CD4-positive, alpha-beta memory T cell (primary cell): ENCODE measurements around the gene ALG3. TPM values are rescaled to one million over a fixed set of nuclear protein-coding genes. Genes with fewer than 3 reads are reported as not detected.
"Not testable (repeated sequence)": the region's sequence is repeated elsewhere in the genome, so short reads cannot be mapped to it uniquely, and the experiment has no call there.

Experiments used
- CTCF ChIA-PET: fragments of 350-600 bp; sonication (Branson Sonifier 250); formaldehyde crosslinking; loops from one replicate; lab custom pipeline; 2021; ENCODE audit warnings: inconsistent platforms; ENCODE audit not compliant: partially characterized antibody; lab: Charles Lee
- POLR2A ChIA-PET: fragments of 350-600 bp; sonication (Branson Sonifier 250); formaldehyde crosslinking; loops from one replicate; lab custom pipeline; 2021; ENCODE audit not compliant: partially characterized antibody; lab: Charles Lee
- DNase-seq, 5 donors: peaks; one replicate each; pipeline versions ENCODE4 v3.0.0 to v3.0.0-alpha.2; 2020 to 2022; ENCODE audit warnings: mixed read lengths in 1 of 5
- H3K27ac ChIP-seq: one replicate; pipeline ENCODE4 v1.7.0; 2013; ENCODE audit warnings: low read depth, low read length
- H3K27me3 ChIP-seq: 2 replicates; pipeline ENCODE4 v1.7.0; 2013; ENCODE audit warnings: mild to moderate bottlenecking, low read length, moderate library complexity; ENCODE audit not compliant: insufficient read depth
- H3K36me3 ChIP-seq: 2 replicates; pipeline ENCODE4 v1.7.0; 2013; ENCODE audit warnings: mild to moderate bottlenecking, low read length, moderate library complexity; ENCODE audit not compliant: insufficient read depth
- H3K4me1 ChIP-seq: 2 replicates; pipeline ENCODE4 v1.7.0; 2013; ENCODE audit warnings: mild to moderate bottlenecking, low read length, moderate library complexity; ENCODE audit not compliant: insufficient read depth
- H3K4me3 ChIP-seq, 2 donors: one replicate each; pipeline ENCODE4 v1.7.0; 2013; ENCODE audit warnings: low read length in 2 of 2, mild to moderate bottlenecking in 1 of 2
- H3K9me3 ChIP-seq, 2 donors: one replicate each; pipeline ENCODE4 v1.7.0; 2013; ENCODE audit warnings: low read length in 2 of 2, control low read depth in 1 of 2; ENCODE audit not compliant: control insufficient read depth in 1 of 2
- H3K27ac Mint-ChIP-seq, 7 donors: one replicate each; pipeline ENCODE4 v1.8.0; 2020 to 2021; ENCODE audit warnings: mixed read lengths in 7 of 7, mild to moderate bottlenecking in 6 of 7, inconsistent platforms in 3 of 7, moderate library complexity in 3 of 7
- H3K27me3 Mint-ChIP-seq, 2 donors: one replicate each; pipeline ENCODE4 v1.8.0; 2020 to 2021; ENCODE audit warnings: mixed read lengths in 2 of 2
- H3K36me3 Mint-ChIP-seq, 2 donors: one replicate each; pipeline ENCODE4 v1.8.0; 2020 to 2021; ENCODE audit warnings: mixed read lengths in 2 of 2, inconsistent platforms in 1 of 2, mild to moderate bottlenecking in 1 of 2
- H3K4me1 Mint-ChIP-seq, 4 donors: one replicate each; pipeline ENCODE4 v1.8.0; 2020 to 2021; ENCODE audit warnings: mixed read lengths in 4 of 4, mild to moderate bottlenecking in 1 of 4
- H3K4me3 Mint-ChIP-seq, 8 donors: one replicate each; pipeline ENCODE4 v1.8.0; 2020 to 2021; ENCODE audit warnings: mixed read lengths in 8 of 8, mild to moderate bottlenecking in 7 of 8, moderate library complexity in 6 of 8, inconsistent platforms in 3 of 8
- H3K9me3 Mint-ChIP-seq, 8 donors: one replicate each; pipeline ENCODE4 v1.8.0; 2020 to 2021; ENCODE audit warnings: mixed read lengths in 8 of 8, mild to moderate bottlenecking in 5 of 8, inconsistent platforms in 3 of 8, moderate library complexity in 1 of 8
- intact Hi-C: fragments of 100-400 bp; cut with micrococcal nuclease; formaldehyde crosslinking; loops from one replicate; pipeline ENCODE4 v1.15.1; 2023
- polyA plus RNA-seq, 2 donors: library from polyadenylated mRNA; unstranded; fragments of 300-500 nt; fragmentation: Illumina TruSeq; gene quantifications; one replicate each; pipeline ENCODE4 v1.2.3, GENCODE V29; 2021
- total RNA-seq, 2 experiments: library from RNA; stranded (reverse); gene quantifications; one replicate each; pipeline ENCODE4 v1.2.3, GENCODE V29; 2021

The ALG3 gene
- total and polyA plus RNA-seq, 4 experiments from 2014 or later = 37.5 to 67.8 (median 48.5) TPM

GRCh38 chr3:184275381-184275701 lies 26.6 kb upstream of the ALG3 start:
- ChIA-PET POLR2A (no interaction called here), CTCF (no interaction called here)
- intact Hi-C loops = no loop called here
- no peak overlapping the region for H3K27ac Mint-ChIP-seq
- H3K4me3 Mint-ChIP-seq = peak overlapping the region in 4 of 8 donors; percentile 6 to 54 (median 38)
- peaks cover 0 to 6% (median 5%) of the 10 kb centered on the region in 4 donors for H3K4me1 Mint-ChIP-seq
- Histone ChIP-seq H3K27ac (no peak overlapping the region), H3K4me1 (no peaks in the 10 kb centered on the region), H3K36me3 (no peaks in the 10 kb centered on the region), H3K4me3 (no peak overlapping the region), H3K9me3 (no peaks in the 10 kb centered on the region), H3K27me3 (peaks cover 20% of the 10 kb centered on the region)
- peaks cover 0 to 6% of the 10 kb centered on the region in 2 donors for H3K36me3 Mint-ChIP-seq
- H3K9me3 Mint-ChIP-seq = peaks cover 0 to 2% (median 0%) of the 10 kb centered on the region in 8 donors
- no peak for DNase-seq
- H3K27me3 Mint-ChIP-seq = peaks cover 29 to 43% of the 10 kb centered on the region in 2 donors

- ChIA-PET CTCF (interaction anchor here (0.6 to 1.1 kb wide), 2 partner anchors 12 to 45 kb away, joined by 3 to 5 read pairs; no protein-coding TSS in a partner anchor), POLR2A (no interaction called here)
- Mint-ChIP-seq H3K9me3 (peaks cover 0 to 4% (median 0%) of the 10 kb centered on the region in 8 donors), H3K27ac (no peak overlapping the region), H3K27me3 (peaks cover 25 to 35% of the 10 kb centered on the region in 2 donors), H3K4me3 (no peak overlapping the region), H3K4me1 (peaks cover 0 to 6% (median 5%) of the 10 kb centered on the region in 4 donors), H3K36me3 (peaks cover 0 to 6% of the 10 kb centered on the region in 2 donors)
- Histone ChIP-seq H3K36me3 (no peaks in the 10 kb centered on the region), H3K4me1 (no peaks in the 10 kb centered on the region), H3K27me3 (peaks cover 19% of the 10 kb centered on the region), H3K4me3 (no peak overlapping the region), H3K27ac (no peak overlapping the region), H3K9me3 (no peaks in the 10 kb centered on the region)
- intact Hi-C loops = no loop called here
- no peak for DNase-seq
Observed at GRCh38 chr3:184272269-184272668, 23.5 kb upstream of the ALG3 start.

GRCh38 chr3:184267249-184267648 lies 18.5 kb upstream of the ALG3 start:
- H3K36me3 Mint-ChIP-seq, POLR2A ChIA-PET, DNase-seq, H3K27me3 ChIP-seq, CTCF ChIA-PET, H3K4me1 Mint-ChIP-seq, H3K36me3 ChIP-seq, H3K9me3 ChIP-seq, H3K4me3 Mint-ChIP-seq, H3K27ac Mint-ChIP-seq, H3K4me3 ChIP-seq, H3K9me3 Mint-ChIP-seq, intact Hi-C loops, H3K27ac ChIP-seq: not testable (repeated sequence)
- H3K4me1 ChIP-seq = peaks cover 11% of the 10 kb centered on the region
- H3K27me3 Mint-ChIP-seq = peaks cover 8 to 20% of the 10 kb centered on the region in 2 donors

GRCh38 chr3:184262764-184263179 lies 14.0 kb upstream of the ALG3 start:
- H3K9me3 Mint-ChIP-seq = peaks cover 0 to 5% (median 0%) of the 10 kb centered on the region in 8 donors
- intact Hi-C loops = no loop called here
- CTCF ChIA-PET = no interaction called here
- Histone ChIP-seq H3K27me3 (no peaks in the 10 kb centered on the region), H3K4me3 (peak overlapping the region in 1 of 2 donors; percentile 52), H3K27ac (no peak overlapping the region), H3K36me3 (no peaks in the 10 kb centered on the region), H3K9me3 (no peaks in the 10 kb centered on the region), H3K4me1 (peaks cover 25% of the 10 kb centered on the region)
- peak overlapping the region in 7 of 8 donors; percentile 47 to 88 (median 67) for H3K4me3 Mint-ChIP-seq
- no peak for DNase-seq
- peaks cover 14 to 35% (median 18%) of the 10 kb centered on the region in 4 donors for H3K4me1 Mint-ChIP-seq
- peak overlapping the region in 1 of 7 donors; percentile 70 for H3K27ac Mint-ChIP-seq
- peaks cover 0 to 3% of the 10 kb centered on the region in 2 donors for H3K36me3 Mint-ChIP-seq
- H3K27me3 Mint-ChIP-seq = peaks cover 6 to 18% of the 10 kb centered on the region in 2 donors
- POLR2A ChIA-PET = no interaction called here

GRCh38 chr3:184261854-184262763 lies 13.3 kb upstream of the ALG3 start:
- POLR2A ChIA-PET = interaction anchor here (3.6 kb wide), 1 partner anchor 12 kb away, joined by 16 read pairs; the partner anchor contains the start of gene EEF1AKMT4
- peaks cover 3 to 12% of the 10 kb centered on the region in 2 donors for H3K27me3 Mint-ChIP-seq
- intact Hi-C loops = loop anchor here (2.0 kb wide), 1 partner anchor 37 kb away; the partner anchor contains the start of gene PSMD2

GRCh38 chr3:184261270-184261853 lies 12.6 kb upstream of the ALG3 start, which contains the start of gene CAMK2N2:
Gene CAMK2N2 (minus strand): TSS chr3:184261553. CDS start chr3:184261285, 268 bp downstream.
- Mint-ChIP-seq H3K4me3 (peak within 1 kb of the TSS; percentile 86 to 94 (median 90)), H3K36me3 (peaks cover 3% of the 10 kb centered on the region in 2 donors), H3K4me1 (peaks cover 14 to 35% (median 18%) of the 10 kb centered on the region in 4 donors), H3K27ac (peak within 1 kb of the TSS; percentile 0 to 90 (median 68)), H3K27me3 (peaks cover 3 to 10% of the 10 kb centered on the region in 2 donors), H3K9me3 (peaks cover 0 to 2% (median 0%) of the 10 kb centered on the region in 8 donors)
- Histone ChIP-seq H3K36me3 (no peaks in the 10 kb centered on the region), H3K27ac (no peak within 1 kb of the TSS), H3K9me3 (no peaks in the 10 kb centered on the region), H3K4me1 (peaks cover 25% of the 10 kb centered on the region), H3K4me3 (peak within 1 kb of the TSS; percentile 52 to 61), H3K27me3 (no peaks in the 10 kb centered on the region)
- POLR2A ChIA-PET = interaction anchor here (1.4 to 3.6 kb wide), 2 partner anchors 11 to 13 kb away, joined by 4 to 16 read pairs; partner anchors contain the start of genes ALG3 and EEF1AKMT4
- DNase-seq = peak; percentile 31 to 71 (median 36)
- CTCF ChIA-PET = interaction anchor here (0.8 to 1.8 kb wide), 3 partner anchors 10 to 34 kb away, joined by 3 to 5 read pairs (median 3); partner anchors contain the start of gene EEF1AKMT4
- intact Hi-C loops = loop anchor here (2.0 kb wide), 1 partner anchor 37 kb away; the partner anchor contains the start of gene PSMD2

More at GRCh38 chr3:184261854-184262763, 13.3 kb upstream of the ALG3 start:
- Mint-ChIP-seq H3K36me3 (peaks cover 3% of the 10 kb centered on the region in 2 donors), H3K4me3 (peak overlapping the region; percentile 82 to 91 (median 88)), H3K27ac (peak overlapping the region in 5 of 7 donors; percentile 0 to 70 (median 19)), H3K4me1 (peaks cover 14 to 35% (median 18%) of the 10 kb centered on the region in 4 donors), H3K9me3 (peaks cover 0 to 2% (median 0%) of the 10 kb centered on the region in 8 donors)
- H3K27ac ChIP-seq = no peak overlapping the region
- H3K4me1 ChIP-seq = peaks cover 25% of the 10 kb centered on the region
- H3K27me3 ChIP-seq = no peaks in the 10 kb centered on the region
- H3K4me3 ChIP-seq = peak overlapping the region; percentile 52 to 61
- H3K9me3 ChIP-seq = no peaks in the 10 kb centered on the region
- DNase-seq = peak in 3 of 5 donors; percentile 19 to 61 (median 23)
- CTCF ChIA-PET = interaction anchor here (0.8 to 1.8 kb wide), 3 partner anchors 10 to 34 kb away, joined by 3 to 5 read pairs (median 3); partner anchors contain the start of gene EEF1AKMT4
- no peaks in the 10 kb centered on the region for H3K36me3 ChIP-seq
